Spleen (tissue), 7 donors: ENCODE data around the gene ADRA1B.

ENCODE experiments used
- POLR2A ChIP-seq, 3 donors: fragments of 450-650 bp; IDR thresholded peaks; one replicate each; pipeline ENCODE4 v1.5.1; 2017; ENCODE audit warnings: antibody characterized with exemption in 3 of 3, mild to moderate bottlenecking in 1 of 3
- POLR2AphosphoS5 ChIP-seq, 3 donors: sonication (generic); formaldehyde crosslinking; IDR thresholded peaks; one replicate each; pipeline ENCODE4 v1.5.1; 2017; ENCODE audit warnings: antibody characterized with exemption in 3 of 3
- TF ChIP-seq, protein P1 (sequence below), 11 experiments: fragments of 200-600 bp in 7 of 11; fragments of 450-650 bp in 4 of 11; sonication (generic) in 4 of 11; IDR thresholded peaks in 8 of 11; conservative IDR thresholded peaks in 3 of 11; 1 replicate in 7 of 11; 2 replicates in 4 of 11; pipeline versions ENCODE4 v1.4.0 to v1.8.0; 2016 to 2021; ENCODE audit warnings: antibody characterized with exemption in 11 of 11, inconsistent platforms in 4 of 11, mild to moderate bottlenecking in 1 of 11
- donor health status: DM: no; HTN: no; CAD: no; lungs with moderate emphysema.
- donor health status: DM: no; HTN: no; CAD: no.
- donor health status: DM: no; HTN: no; CAD: no.

DNA sequence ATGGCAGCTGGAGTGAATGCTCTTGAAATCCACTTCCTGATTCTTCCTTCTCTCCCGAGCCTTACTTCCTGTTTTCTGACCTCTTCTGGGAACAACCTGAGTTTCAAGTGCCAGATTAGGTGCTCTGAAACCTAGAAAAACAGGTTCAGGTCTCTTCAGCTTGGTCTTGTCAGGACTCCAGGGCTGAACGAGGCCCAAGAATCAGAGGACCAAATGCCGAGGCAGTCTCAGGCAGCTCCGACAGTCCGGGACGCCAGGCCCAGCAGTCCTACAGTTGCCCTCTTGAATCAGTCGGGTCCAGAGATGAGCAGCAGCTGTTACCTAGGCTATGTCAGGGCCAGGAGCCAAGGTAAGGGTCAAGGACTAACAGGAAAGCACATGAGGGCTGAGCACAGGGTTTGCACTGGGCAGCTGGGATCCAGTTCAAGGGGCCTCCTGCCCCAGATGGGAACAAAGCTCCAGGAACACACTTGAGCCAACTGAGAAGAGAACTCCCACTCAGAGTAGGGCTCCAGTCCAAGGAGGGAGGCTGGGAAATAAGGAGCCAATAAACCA lies 38.3 kb upstream of the ADRA1B start:
- TF ChIP-seq, protein P1, sequence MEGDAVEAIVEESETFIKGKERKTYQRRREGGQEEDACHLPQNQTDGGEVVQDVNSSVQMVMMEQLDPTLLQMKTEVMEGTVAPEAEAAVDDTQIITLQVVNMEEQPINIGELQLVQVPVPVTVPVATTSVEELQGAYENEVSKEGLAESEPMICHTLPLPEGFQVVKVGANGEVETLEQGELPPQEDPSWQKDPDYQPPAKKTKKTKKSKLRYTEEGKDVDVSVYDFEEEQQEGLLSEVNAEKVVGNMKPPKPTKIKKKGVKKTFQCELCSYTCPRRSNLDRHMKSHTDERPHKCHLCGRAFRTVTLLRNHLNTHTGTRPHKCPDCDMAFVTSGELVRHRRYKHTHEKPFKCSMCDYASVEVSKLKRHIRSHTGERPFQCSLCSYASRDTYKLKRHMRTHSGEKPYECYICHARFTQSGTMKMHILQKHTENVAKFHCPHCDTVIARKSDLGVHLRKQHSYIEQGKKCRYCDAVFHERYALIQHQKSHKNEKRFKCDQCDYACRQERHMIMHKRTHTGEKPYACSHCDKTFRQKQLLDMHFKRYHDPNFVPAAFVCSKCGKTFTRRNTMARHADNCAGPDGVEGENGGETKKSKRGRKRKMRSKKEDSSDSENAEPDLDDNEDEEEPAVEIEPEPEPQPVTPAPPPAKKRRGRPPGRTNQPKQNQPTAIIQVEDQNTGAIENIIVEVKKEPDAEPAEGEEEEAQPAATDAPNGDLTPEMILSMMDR (IDR thresholded peaks at IDR 0.05 in 8 of 11, conservative IDR thresholded peaks at IDR 0.05 in 3 of 11): no peak
- TF ChIP-seq POLR2A (IDR thresholded peaks at IDR 0.05) (no peak), POLR2AphosphoS5 (IDR thresholded peaks at IDR 0.05) (peak; percentile 35 to 58 (median 53))
